Transverse colon (tissue), 4 donors: Measurements from ENCODE around the gene C10orf105. TPM values are rescaled to one million over a fixed set of nuclear protein-coding genes. Genes with fewer than 3 reads are reported as not detected.
A peak's percentile ranks its signal among the peaks of the same experiment; 100 is the strongest.

Experiments
- DNase-seq: peaks from one replicate; pipeline ENCODE4 v3.0.0-alpha.2; 2019
- H3K27ac ChIP-seq, 4 donors: fragments of 200-600 bp; sonication (generic); 2 replicates each; pipeline ENCODE4 v1.5.1; 2016 to 2018; ENCODE audit warnings: inconsistent platforms in 4 of 4
- H3K27me3 ChIP-seq: fragments of 200-600 bp; sonication (generic); 2 replicates; pipeline ENCODE4 v1.5.1; 2017; ENCODE audit warnings: inconsistent platforms
- H3K36me3 ChIP-seq, 4 donors: fragments of 200-600 bp; sonication (generic); 2 replicates each; pipeline ENCODE4 v1.5.1; 2017 to 2019; ENCODE audit warnings: inconsistent platforms in 4 of 4
- H3K4me1 ChIP-seq, 4 donors: fragments of 200-600 bp; sonication (generic); 2 replicates each; pipeline ENCODE4 v1.5.1; 2017 to 2020; ENCODE audit warnings: inconsistent platforms in 4 of 4
- H3K4me3 ChIP-seq, 4 donors: fragments of 200-600 bp; sonication (generic); 1 replicate in 1 of 4; 2 replicates in 3 of 4; pipeline versions ENCODE4 v1.5.1 to v1.6.1; 2017 to 2019; ENCODE audit warnings: inconsistent platforms in 4 of 4
- H3K9me3 ChIP-seq, 2 donors: fragments of 200-600 bp; sonication (generic); 2 replicates each; pipeline ENCODE4 v1.5.1; 2017 to 2019; ENCODE audit warnings: inconsistent platforms in 2 of 2
- EP300 ChIP-seq: sonication (generic); formaldehyde crosslinking; IDR thresholded peaks from one replicate; pipeline ENCODE4 v1.6.1; 2017; ENCODE audit warnings: antibody characterized with exemption, low read depth
- POLR2A ChIP-seq: fragments of 450-650 bp; IDR thresholded peaks from one replicate; pipeline ENCODE4 v1.6.1; 2016; ENCODE audit warnings: antibody characterized with exemption, mild to moderate bottlenecking, moderate library complexity
- POLR2AphosphoS5 ChIP-seq, 3 donors: sonication (generic); formaldehyde crosslinking; IDR thresholded peaks; one replicate each; pipeline ENCODE4 v1.6.1; 2016; ENCODE audit warnings: antibody characterized with exemption in 3 of 3
- WGBS, 2 donors: methylation state at CpG; one replicate each; pipeline ENCODE4 v1.1.5; 2018; ENCODE audit warnings: low coverage in 1 of 2; 5-methylcytosine and 5-hydroxymethylcytosine counted together
- in situ Hi-C, 4 donors: fragments of 200-750 bp; cut with MboI; loops; one replicate each; pipeline versions ENCODE4 v1.15.0 to v1.15.1; 2017; ENCODE audit warnings: low sequenced_read_pairs in 3 of 4, low pct_ligation_motif_present in 1 of 4, low pct_unique_long_range_greater_than_20kb in 1 of 4
- intact Hi-C: fragments of 100-400 bp; cut with DNase I; formaldehyde crosslinking; loops from one replicate; pipeline ENCODE4 v1.15.1; 2023; ENCODE audit warnings: low total_unique reads
- total RNA-seq, 4 donors: library from RNA; depleted of rRNA; stranded (reverse); fragments of >200 nt; gene quantifications; one replicate each; pipeline ENCODE4 v1.1.0, GENCODE V29; 2016
- TF ChIP-seq, protein P1 (sequence below), 5 experiments: fragments of 200-600 bp in 3 of 5; fragments of 450-650 bp in 2 of 5; sonication (generic) in 3 of 5; IDR thresholded peaks; 1 replicate in 2 of 5; 2 replicates in 3 of 5; pipeline ENCODE4 v1.5.1; 2016 to 2017; ENCODE audit warnings: antibody characterized with exemption in 5 of 5, inconsistent platforms in 3 of 5, mild to moderate bottlenecking in 2 of 5, moderate library complexity in 1 of 5

The C10orf105 gene
- total RNA-seq, 4 donors from 2014 or later: 0.16 TPM; not detected in 3

DNA sequence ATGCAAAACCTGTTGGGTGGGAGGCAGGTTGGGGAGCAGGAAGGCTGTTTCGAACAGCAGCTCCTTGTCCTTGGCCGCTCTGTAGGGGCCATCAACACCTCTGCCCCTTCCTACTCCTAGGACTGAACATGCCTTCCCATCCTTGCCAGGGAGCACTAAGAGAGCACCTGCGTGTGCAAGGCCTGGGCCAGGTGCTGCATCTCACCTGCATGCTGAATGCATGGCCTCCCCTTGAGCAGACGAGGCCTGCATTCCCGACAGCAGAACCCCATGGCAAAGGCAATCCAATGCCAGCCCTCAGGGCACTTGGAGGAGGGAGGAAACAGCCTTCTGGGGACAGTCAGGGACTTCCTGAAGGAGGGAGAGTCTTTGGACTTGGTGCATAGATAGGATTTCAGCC is 42.7 kb upstream of the C10orf105 start:
- Histone ChIP-seq H3K4me3 (no peak overlapping the region), H3K27ac (no peak overlapping the region), H3K36me3 (peaks cover 0 to 6% (median 0%) of the 10 kb centered on the region in 4 donors), H3K9me3 (no peaks in the 10 kb centered on the region), H3K27me3 (no peaks in the 10 kb centered on the region), H3K4me1 (peaks cover 37 to 72% (median 47%) of the 10 kb centered on the region in 4 donors)
- in situ Hi-C loops: no loop called here
- no peak for TF ChIP-seq POLR2AphosphoS5 (IDR thresholded peaks at IDR 0.05)
- TF ChIP-seq EP300: no peak
- TF ChIP-seq, protein P1, sequence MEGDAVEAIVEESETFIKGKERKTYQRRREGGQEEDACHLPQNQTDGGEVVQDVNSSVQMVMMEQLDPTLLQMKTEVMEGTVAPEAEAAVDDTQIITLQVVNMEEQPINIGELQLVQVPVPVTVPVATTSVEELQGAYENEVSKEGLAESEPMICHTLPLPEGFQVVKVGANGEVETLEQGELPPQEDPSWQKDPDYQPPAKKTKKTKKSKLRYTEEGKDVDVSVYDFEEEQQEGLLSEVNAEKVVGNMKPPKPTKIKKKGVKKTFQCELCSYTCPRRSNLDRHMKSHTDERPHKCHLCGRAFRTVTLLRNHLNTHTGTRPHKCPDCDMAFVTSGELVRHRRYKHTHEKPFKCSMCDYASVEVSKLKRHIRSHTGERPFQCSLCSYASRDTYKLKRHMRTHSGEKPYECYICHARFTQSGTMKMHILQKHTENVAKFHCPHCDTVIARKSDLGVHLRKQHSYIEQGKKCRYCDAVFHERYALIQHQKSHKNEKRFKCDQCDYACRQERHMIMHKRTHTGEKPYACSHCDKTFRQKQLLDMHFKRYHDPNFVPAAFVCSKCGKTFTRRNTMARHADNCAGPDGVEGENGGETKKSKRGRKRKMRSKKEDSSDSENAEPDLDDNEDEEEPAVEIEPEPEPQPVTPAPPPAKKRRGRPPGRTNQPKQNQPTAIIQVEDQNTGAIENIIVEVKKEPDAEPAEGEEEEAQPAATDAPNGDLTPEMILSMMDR (IDR thresholded peaks at IDR 0.05): no peak
- TF ChIP-seq POLR2A: no peak
- intact Hi-C loops: no loop called here
- DNase-seq: no peak
- WGBS, 2 donors: 93% methylated on average over 5 of the region's 5 CpGs; no CpG with 5 or more reads in 1 of the 2 donors

GRCh38 chr10:71761541-71762113 is 42.0 kb upstream of the C10orf105 start:
- Histone ChIP-seq H3K4me3 (no peak overlapping the region), H3K36me3 (peaks cover 0 to 6% (median 0%) of the 10 kb centered on the region in 4 donors), H3K27ac (no peak overlapping the region), H3K27me3 (no peaks in the 10 kb centered on the region), H3K4me1 (peaks cover 30 to 70% (median 41%) of the 10 kb centered on the region in 4 donors), H3K9me3 (no peaks in the 10 kb centered on the region)
- intact Hi-C loops (no loop called here), in situ Hi-C loops (no loop called here)
- TF ChIP-seq, protein P1 (IDR thresholded peaks at IDR 0.05): no peak
- TF ChIP-seq POLR2A: no peak
- TF ChIP-seq EP300: no peak
- TF ChIP-seq POLR2AphosphoS5 (IDR thresholded peaks at IDR 0.05): no peak
- WGBS, 2 donors: 93% methylated on average over 26 of the region's 26 CpGs; no CpG with 5 or more reads in 1 of the 2 donors
- no peak for DNase-seq

DNA sequence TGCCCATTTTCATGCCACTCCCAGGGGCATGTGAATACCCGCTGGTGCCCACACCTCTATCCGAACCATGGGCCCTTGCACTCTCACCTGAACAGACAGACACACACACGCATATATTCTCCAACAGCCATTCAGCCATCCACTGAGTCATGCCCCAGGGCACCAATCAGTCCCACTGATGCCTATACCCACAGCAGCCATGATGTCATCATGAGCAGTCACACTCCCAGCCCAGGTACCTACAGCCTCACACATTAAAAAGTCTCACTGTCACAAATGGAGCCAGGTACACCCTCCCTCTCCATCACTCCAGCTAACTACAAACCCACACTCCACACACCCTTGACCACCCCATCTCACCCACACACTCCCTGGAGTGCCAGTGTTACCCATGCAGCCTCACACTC is 41.5 kb upstream of the C10orf105 start:
- in situ Hi-C loops (no loop called here), intact Hi-C loops (no loop called here)
- peaks cover 28 to 68% (median 36%) of the 10 kb centered on the region in 4 donors for H3K4me1 ChIP-seq
- H3K4me3 ChIP-seq: no peak overlapping the region
- peaks cover 0 to 6% (median 0%) of the 10 kb centered on the region in 4 donors for H3K36me3 ChIP-seq
- TF ChIP-seq, protein P1 (IDR thresholded peaks at IDR 0.05): no peak
- TF ChIP-seq POLR2AphosphoS5 (IDR thresholded peaks at IDR 0.05) (no peak), POLR2A (no peak), EP300 (no peak)
- no peak for DNase-seq
- H3K27ac ChIP-seq: no peak overlapping the region
- H3K27me3 ChIP-seq: no peaks in the 10 kb centered on the region
- no peaks in the 10 kb centered on the region for H3K9me3 ChIP-seq
- 96% methylated on average over 3 of the region's 3 CpGs; no CpG with 5 or more reads in 1 of the 2 donors for WGBS, 2 donors

DNA sequence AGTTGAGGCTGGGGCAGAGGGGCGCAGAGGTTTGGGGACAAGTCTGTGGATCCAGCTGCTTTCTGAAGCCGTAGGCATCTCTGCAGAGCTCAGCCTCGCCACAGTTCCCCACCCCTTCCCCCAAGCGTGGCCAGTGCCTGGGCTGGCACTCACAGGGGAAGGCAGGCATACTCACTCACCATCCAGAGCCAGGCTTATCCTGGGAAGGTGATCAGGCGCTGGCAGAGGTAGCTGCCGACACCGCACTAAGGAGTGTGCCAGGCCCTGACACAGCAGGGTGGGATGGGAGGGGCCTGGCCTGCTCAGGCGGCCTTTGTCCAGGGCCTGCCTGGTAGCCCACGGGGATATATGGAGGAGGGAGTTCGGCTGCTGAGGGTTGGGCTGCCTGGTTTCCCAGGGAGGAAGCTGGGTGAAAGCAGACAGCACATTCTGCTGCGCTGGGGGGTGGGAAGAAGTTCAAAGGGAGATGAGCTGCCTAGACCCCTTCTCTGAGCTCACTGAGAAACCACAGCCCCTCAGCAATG is 37.9 kb upstream of the C10orf105 start:
- 52 to 68% methylated on average over 3 to 11 of the region's 11 CpGs for WGBS, 2 donors
- no peak for TF ChIP-seq EP300
- no peak for TF ChIP-seq POLR2A
- TF ChIP-seq POLR2AphosphoS5 (IDR thresholded peaks at IDR 0.05): no peak
- H3K27ac ChIP-seq: peak overlapping the region; percentile 50 to 84 (median 78)
- peaks cover 0 to 6% (median 0%) of the 10 kb centered on the region in 4 donors for H3K36me3 ChIP-seq
- in situ Hi-C loops (no loop called here), intact Hi-C loops (no loop called here)
- DNase-seq: no peak
- H3K27me3 ChIP-seq: no peaks in the 10 kb centered on the region
- no peaks in the 10 kb centered on the region for H3K9me3 ChIP-seq
- H3K4me1 ChIP-seq: peaks cover 16 to 66% (median 23%) of the 10 kb centered on the region in 4 donors
- H3K4me3 ChIP-seq: no peak overlapping the region
